WI38 (cell line): Measurements from ENCODE around the gene DIP2A.

ENCODE experiments used
- H3K4me3 ChIP-seq: 2 replicates; pipeline ENCODE4 v1.5.1; 2011; ENCODE audit warnings: low read depth, mild to moderate bottlenecking, control low read depth, low read length
- TF ChIP-seq, protein P1 (sequence below): IDR thresholded peaks from 2 replicates; pipeline ENCODE4 v1.5.1; 2012; ENCODE audit warnings: low read depth, mild to moderate bottlenecking, control low read depth, low read length

Gene DIP2A

GRCh38 chr21:46412521-46413364 lies 45.9 kb upstream of the DIP2A start:
- H3K4me3 ChIP-seq: no peak overlapping the region
- TF ChIP-seq, protein P1, sequence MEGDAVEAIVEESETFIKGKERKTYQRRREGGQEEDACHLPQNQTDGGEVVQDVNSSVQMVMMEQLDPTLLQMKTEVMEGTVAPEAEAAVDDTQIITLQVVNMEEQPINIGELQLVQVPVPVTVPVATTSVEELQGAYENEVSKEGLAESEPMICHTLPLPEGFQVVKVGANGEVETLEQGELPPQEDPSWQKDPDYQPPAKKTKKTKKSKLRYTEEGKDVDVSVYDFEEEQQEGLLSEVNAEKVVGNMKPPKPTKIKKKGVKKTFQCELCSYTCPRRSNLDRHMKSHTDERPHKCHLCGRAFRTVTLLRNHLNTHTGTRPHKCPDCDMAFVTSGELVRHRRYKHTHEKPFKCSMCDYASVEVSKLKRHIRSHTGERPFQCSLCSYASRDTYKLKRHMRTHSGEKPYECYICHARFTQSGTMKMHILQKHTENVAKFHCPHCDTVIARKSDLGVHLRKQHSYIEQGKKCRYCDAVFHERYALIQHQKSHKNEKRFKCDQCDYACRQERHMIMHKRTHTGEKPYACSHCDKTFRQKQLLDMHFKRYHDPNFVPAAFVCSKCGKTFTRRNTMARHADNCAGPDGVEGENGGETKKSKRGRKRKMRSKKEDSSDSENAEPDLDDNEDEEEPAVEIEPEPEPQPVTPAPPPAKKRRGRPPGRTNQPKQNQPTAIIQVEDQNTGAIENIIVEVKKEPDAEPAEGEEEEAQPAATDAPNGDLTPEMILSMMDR: no peak

GRCh38 chr21:46413365-46413696 lies 45.4 kb upstream of the DIP2A start:
- TF ChIP-seq, protein P1: no peak
- H3K4me3 ChIP-seq: no peak overlapping the region

GRCh38 chr21:46414965-46415275 lies 43.8 kb upstream of the DIP2A start:
- no peak overlapping the region for H3K4me3 ChIP-seq
- TF ChIP-seq, protein P1: no peak

DNA sequence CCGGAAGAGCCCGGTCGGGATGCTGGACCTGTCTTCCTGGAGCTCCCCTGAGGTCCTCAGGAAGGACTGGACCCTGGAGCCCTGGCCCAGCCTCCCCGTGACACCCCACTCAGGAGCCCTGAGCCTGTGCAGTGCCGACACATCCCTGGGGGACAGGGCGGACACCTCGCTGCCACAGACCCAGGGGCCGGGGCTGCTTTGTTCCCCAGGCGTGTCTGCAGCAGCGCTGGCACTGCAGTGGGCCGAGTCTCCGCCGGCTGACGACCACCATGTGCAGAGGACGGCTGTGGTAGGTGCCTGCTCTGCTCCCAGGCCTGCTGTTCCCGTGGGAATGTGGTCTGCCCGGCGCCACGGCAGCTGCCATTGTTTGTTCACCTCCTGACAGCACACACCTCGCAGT lies 42.1 kb upstream of the DIP2A start:
- TF ChIP-seq, protein P1: no peak
- H3K4me3 ChIP-seq: no peak overlapping the region

DNA sequence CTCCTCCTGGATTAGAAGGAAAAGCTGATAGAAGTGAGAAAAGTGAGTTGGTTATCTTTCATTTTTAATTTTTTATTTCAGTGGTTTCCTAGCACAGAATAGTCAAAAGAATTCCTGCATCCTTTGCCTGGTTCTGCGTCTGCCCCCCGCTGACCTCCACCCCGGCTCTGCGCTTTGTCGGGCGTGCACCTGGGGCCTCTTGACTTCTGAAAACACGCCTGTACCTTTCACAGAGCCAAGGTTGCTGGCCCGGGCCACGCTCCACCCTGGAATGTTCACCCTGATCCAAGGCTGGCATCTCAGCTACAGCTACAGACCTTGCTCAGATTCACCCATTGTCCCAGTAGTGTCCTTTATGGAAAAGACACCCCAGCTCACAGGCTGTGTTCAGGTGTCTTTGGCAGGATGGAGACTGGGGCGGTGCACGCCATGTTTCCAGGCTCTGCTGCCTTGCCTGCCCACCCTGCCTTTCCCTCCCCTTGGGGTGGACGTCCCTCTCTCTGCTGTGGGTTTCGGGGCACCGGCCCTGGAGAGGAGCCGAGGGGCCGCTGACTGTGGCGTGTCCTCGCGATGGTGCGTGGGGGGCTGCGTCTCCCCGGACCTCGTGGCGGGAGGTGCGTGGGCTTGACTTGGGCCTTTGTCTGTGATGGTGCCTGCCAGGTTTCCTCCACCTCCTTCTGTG lies 40.3 kb upstream of the DIP2A start:
- TF ChIP-seq, protein P1: no peak
- no peak overlapping the region for H3K4me3 ChIP-seq

DNA sequence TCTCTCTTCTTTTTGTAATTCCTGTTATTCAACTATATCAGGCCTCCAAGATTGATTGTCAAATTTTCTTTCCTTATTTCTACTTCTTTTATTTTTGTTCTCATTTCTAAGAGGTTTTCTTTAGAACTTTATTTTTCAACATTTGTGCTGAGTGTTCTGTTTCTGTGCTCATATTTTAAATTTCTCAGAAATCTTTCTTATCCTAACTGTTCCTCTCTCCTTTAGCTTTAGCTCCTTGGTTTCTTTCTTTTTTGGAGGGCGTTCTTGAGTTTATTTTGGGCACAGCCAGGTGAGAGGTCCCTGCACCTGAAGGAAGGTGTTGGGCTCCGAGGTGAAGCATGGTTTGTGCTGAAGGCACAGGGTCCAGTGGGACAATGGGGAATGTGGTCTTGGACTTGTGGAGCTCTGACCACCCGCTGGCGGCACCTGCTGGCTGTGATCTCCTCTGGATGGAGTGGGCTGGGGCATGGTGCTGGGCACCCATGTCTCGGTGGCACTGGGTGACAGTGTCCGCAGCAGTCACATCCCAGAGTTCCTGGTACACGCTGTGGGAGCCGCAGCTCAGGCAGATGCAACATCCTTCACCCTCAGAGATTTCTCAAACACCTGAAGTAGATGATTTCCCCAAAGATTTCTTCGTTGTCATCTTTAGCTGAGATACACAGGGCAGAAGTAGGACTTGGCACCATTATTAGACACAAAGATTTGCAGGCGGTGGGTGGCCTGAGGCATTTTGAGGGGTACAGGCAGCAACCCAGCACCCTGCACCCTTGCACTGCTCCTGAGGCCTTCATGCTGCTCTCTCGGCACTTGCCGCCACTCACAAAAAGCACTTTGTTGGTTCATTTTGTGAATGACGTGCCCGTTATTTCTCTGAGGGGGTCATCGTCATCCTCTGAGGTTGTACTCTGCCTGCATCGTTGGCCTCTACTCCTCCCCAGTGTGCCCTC lies 38.2 kb upstream of the DIP2A start:
- TF ChIP-seq, protein P1: no peak

More for the DNA sequence above, 38.2 kb upstream of the DIP2A start:
- H3K4me3 ChIP-seq: no peak overlapping the region
